Measurements from ENCODE around the gene SNX6.

SNX6 gene

GRCh38 chr14:34583525-34583924 lies 46.4 kb downstream of the SNX6 start:
- Histone ChIP-seq H3K9ac (ENCODE audit: low read depth, low read length, poor library complexity, severe bottlenecking) (no peak overlapping the region), H3K9me3 (ENCODE audit: insufficient read depth, low read depth, low read length) (no peaks in the 10 kb centered on the region), H3K4me3 (ENCODE audit: low read length, poor library complexity, severe bottlenecking) (no peak overlapping the region), H2AFZ (ENCODE audit: low read length) (no peak overlapping the region), H3K4me2 (ENCODE audit: low read depth, low read length, poor library complexity, severe bottlenecking) (no peak overlapping the region), H3K79me2 (ENCODE audit: insufficient read depth, low read length) (no peaks in the 10 kb centered on the region), H3K9me2 (replicated peaks; ENCODE audit: low read depth, low read length) (no peaks in the 10 kb centered on the region), H3K4me1 (ENCODE audit: insufficient read depth, low read length, poor library complexity, severe bottlenecking) (no peaks in the 10 kb centered on the region), H3K27me3 (ENCODE audit: insufficient read depth, low read length, poor library complexity, severe bottlenecking) (no peaks in the 10 kb centered on the region), H4K20me1 (ENCODE audit: insufficient read depth, low read length, poor library complexity, severe bottlenecking) (no peaks in the 10 kb centered on the region), H3K36me3 (ENCODE audit: insufficient read depth, low read length) (peaks cover 58% of the 10 kb centered on the region; the same call in 1 of the 2 replicates), H3F3A (ENCODE audit: low read depth) (no peaks in the 10 kb centered on the region)
- no peak for TF ChIP-seq EZH2phosphoT487 (IDR thresholded peaks at IDR 0.05; ENCODE audit: borderline replicate concordance)
- TF ChIP-seq CTCF (conservative IDR thresholded peaks at IDR 0.05; ENCODE audit: low read length) = no peak

GRCh38 chr14:34582117-34582680 lies 47.7 kb downstream of the SNX6 start:
- Histone ChIP-seq H3F3A (ENCODE audit: low read depth) (no peaks in the 10 kb centered on the region), H2AFZ (ENCODE audit: low read length) (no peak overlapping the region), H3K9ac (ENCODE audit: low read depth, low read length, poor library complexity, severe bottlenecking) (no peak overlapping the region), H3K9me2 (replicated peaks; ENCODE audit: low read depth, low read length) (no peaks in the 10 kb centered on the region), H3K4me3 (ENCODE audit: low read length, poor library complexity, severe bottlenecking) (no peak overlapping the region), H3K9me3 (ENCODE audit: insufficient read depth, low read depth, low read length) (no peaks in the 10 kb centered on the region), H3K27me3 (ENCODE audit: insufficient read depth, low read length, poor library complexity, severe bottlenecking) (no peaks in the 10 kb centered on the region), H3K4me1 (ENCODE audit: insufficient read depth, low read length, poor library complexity, severe bottlenecking) (no peaks in the 10 kb centered on the region), H4K20me1 (ENCODE audit: insufficient read depth, low read length, poor library complexity, severe bottlenecking) (no peaks in the 10 kb centered on the region), H3K4me2 (ENCODE audit: low read depth, low read length, poor library complexity, severe bottlenecking) (no peak overlapping the region), H3K36me3 (ENCODE audit: insufficient read depth, low read length) (peaks cover 58% of the 10 kb centered on the region; the same call in 1 of the 2 replicates), H3K79me2 (ENCODE audit: insufficient read depth, low read length) (no peaks in the 10 kb centered on the region)
- TF ChIP-seq EZH2phosphoT487 (IDR thresholded peaks at IDR 0.05; ENCODE audit: borderline replicate concordance) (no peak), CTCF (conservative IDR thresholded peaks at IDR 0.05; ENCODE audit: low read length) (no peak)

GRCh38 chr14:34580381-34580780 lies 49.6 kb downstream of the SNX6 start:
- Histone ChIP-seq H3K36me3 (ENCODE audit: insufficient read depth, low read length) (peaks cover 51% of the 10 kb centered on the region; the same call in 1 of the 2 replicates), H3K27me3 (ENCODE audit: insufficient read depth, low read length, poor library complexity, severe bottlenecking) (no peaks in the 10 kb centered on the region), H4K20me1 (ENCODE audit: insufficient read depth, low read length, poor library complexity, severe bottlenecking) (no peaks in the 10 kb centered on the region), H3K4me1 (ENCODE audit: insufficient read depth, low read length, poor library complexity, severe bottlenecking) (no peaks in the 10 kb centered on the region), H3K9me2 (replicated peaks; ENCODE audit: low read depth, low read length) (no peaks in the 10 kb centered on the region), H3K4me2 (ENCODE audit: low read depth, low read length, poor library complexity, severe bottlenecking) (no peak overlapping the region), H3F3A (ENCODE audit: low read depth) (no peaks in the 10 kb centered on the region), H3K4me3 (ENCODE audit: low read length, poor library complexity, severe bottlenecking) (no peak overlapping the region), H2AFZ (ENCODE audit: low read length) (no peak overlapping the region), H3K9me3 (ENCODE audit: insufficient read depth, low read depth, low read length) (no peaks in the 10 kb centered on the region), H3K79me2 (ENCODE audit: insufficient read depth, low read length) (no peaks in the 10 kb centered on the region), H3K9ac (ENCODE audit: low read depth, low read length, poor library complexity, severe bottlenecking) (no peak overlapping the region)
- TF ChIP-seq EZH2phosphoT487 (IDR thresholded peaks at IDR 0.05; ENCODE audit: borderline replicate concordance) (no peak), CTCF (conservative IDR thresholded peaks at IDR 0.05; ENCODE audit: low read length) (no peak)
